GM19351 (cell line): ENCODE data around the gene IFI44L.

Experiments used
- ATAC-seq: cut with Tn5 transposase; IDR thresholded peaks from one replicate; pipeline ENCODE4 v1.9.1; 2021; ENCODE audit warnings: mild to moderate bottlenecking, moderate library complexity; ENCODE audit not compliant: unreplicated experiment

IFI44L gene

GRCh38 chr1:78687315-78687714, 67.1 kb downstream of the IFI44L start:
- ATAC-seq = no peak

GRCh38 chr1:78687914-78688313, 67.7 kb downstream of the IFI44L start:
- no peak for ATAC-seq

GRCh38 chr1:78688697-78689096, 68.4 kb downstream of the IFI44L start:
- no peak for ATAC-seq

- ATAC-seq = no peak
Measured at GRCh38 chr1:78690516-78690915, 70.3 kb downstream of the IFI44L start.

- no peak for ATAC-seq
Measured at GRCh38 chr1:78691995-78692747, 71.9 kb downstream of the IFI44L start.
